Ovary (tissue), 9 donors: ENCODE results near the gene SLC35D3. TPM values are rescaled to one million over a fixed set of nuclear protein-coding genes. Genes with fewer than 3 reads are reported as not detected.

Source experiments
- DNase-seq, 5 donors: peaks; one replicate each; pipeline ENCODE4 v3.0.0-alpha.2; 2019 to 2020
- H3K27ac ChIP-seq, 2 donors: fragments of 200-600 bp; one replicate each; pipeline versions ENCODE4 v1.5.1 to v1.8.0; 2019 to 2022
- H3K27me3 ChIP-seq: fragments of 200-600 bp; one replicate; pipeline ENCODE4 v1.8.0; 2022
- H3K36me3 ChIP-seq: fragments of 200-600 bp; sonication (generic); one replicate; pipeline ENCODE4 v1.5.1; 2019
- H3K4me1 ChIP-seq: one replicate; pipeline ENCODE4 v1.8.1; 2013; ENCODE audit warnings: mild to moderate bottlenecking, moderate library complexity; ENCODE audit not compliant: insufficient read depth
- H3K4me3 ChIP-seq: fragments of 200-600 bp; sonication (generic); one replicate; pipeline ENCODE4 v1.5.1; 2017
- H3K9me3 ChIP-seq, 2 donors: fragments of 200-600 bp in 1 of 2; sonication (generic) in 1 of 2; one replicate each; pipeline versions ENCODE4 v1.5.1 to v1.8.1; 2013 to 2019; ENCODE audit warnings: mild to moderate bottlenecking in 1 of 2, moderate library complexity in 1 of 2
- EP300 ChIP-seq: sonication (generic); formaldehyde crosslinking; IDR thresholded peaks from one replicate; pipeline ENCODE4 v1.6.1; 2017; ENCODE audit warnings: antibody characterized with exemption
- POLR2A ChIP-seq: fragments of 450-650 bp; IDR thresholded peaks from one replicate; pipeline ENCODE4 v1.6.1; 2017; ENCODE audit warnings: antibody characterized with exemption, mild to moderate bottlenecking, moderate library complexity
- WGBS, 3 donors: extraction: QIAGEN DNeasy Blood & Tissue Kit in 1 of 3; methylation state at CpG; one replicate each; pipeline versions ENCODE4 v1.1.5 to v1.1.7; 2013 to 2017; 5-methylcytosine and 5-hydroxymethylcytosine counted together
- intact Hi-C, 4 donors: fragments of 100-400 bp; cut with DNase I; formaldehyde crosslinking; loops; one replicate each; pipeline versions ENCODE4 v1.11.0 to v1.15.1; 2022 to 2023
- polyA plus RNA-seq, 2 donors: library from polyadenylated mRNA; stranded (reverse); fragments of 200-250 nt in 1 of 2; fragments of 350-450 nt in 1 of 2; fragmentation: Illumina TruSeq in 1 of 2; extraction: RNeasy Lipid Tissue Mini Kit (QIAGEN cat#74804) in 1 of 2; gene quantifications; one replicate each; pipeline ENCODE4 v1.2.3, GENCODE V29; 2013 to 2014
- total RNA-seq, 7 donors: library from RNA; depleted of rRNA in 2 of 7; stranded (reverse); fragments of >200 nt in 2 of 7; fragmentation: NEBNext Ultra II Directional in 3 of 7; extraction: Animal tissue kit (Norgen Biotek cat#: 25700) in 3 of 7; gene quantifications; one replicate each; pipeline versions ENCODE4 v1.1.0 to v1.2.4, GENCODE V29; 2016 to 2023
- TF ChIP-seq, protein P1 (sequence below), 3 donors: fragments of 450-650 bp in 2 of 3; fragments of 200-600 bp in 1 of 3; IDR thresholded peaks; one replicate each; pipeline versions ENCODE4 v1.5.1 to v1.8.0; 2016 to 2022; ENCODE audit warnings: antibody characterized with exemption in 3 of 3, mild to moderate bottlenecking in 1 of 3
- donor health status: DM: no; HTN: no; CAD: no; lungs with moderate emphysema.
- donor health status: DM: no; HTN: no; CAD: no.
- donor health status: Bipolar disorder and iron deficiency.
- donor health status: DM: yes; HTN: yes; CAD: no.
- donor health status: DM: no; HTN: no; CAD: no.
- donor health status: DM: yes; HTN: yes; CAD: no.

The SLC35D3 gene
- total and polyA plus RNA-seq, 9 donors = 0.02 TPM; not detected in 8

DNA sequence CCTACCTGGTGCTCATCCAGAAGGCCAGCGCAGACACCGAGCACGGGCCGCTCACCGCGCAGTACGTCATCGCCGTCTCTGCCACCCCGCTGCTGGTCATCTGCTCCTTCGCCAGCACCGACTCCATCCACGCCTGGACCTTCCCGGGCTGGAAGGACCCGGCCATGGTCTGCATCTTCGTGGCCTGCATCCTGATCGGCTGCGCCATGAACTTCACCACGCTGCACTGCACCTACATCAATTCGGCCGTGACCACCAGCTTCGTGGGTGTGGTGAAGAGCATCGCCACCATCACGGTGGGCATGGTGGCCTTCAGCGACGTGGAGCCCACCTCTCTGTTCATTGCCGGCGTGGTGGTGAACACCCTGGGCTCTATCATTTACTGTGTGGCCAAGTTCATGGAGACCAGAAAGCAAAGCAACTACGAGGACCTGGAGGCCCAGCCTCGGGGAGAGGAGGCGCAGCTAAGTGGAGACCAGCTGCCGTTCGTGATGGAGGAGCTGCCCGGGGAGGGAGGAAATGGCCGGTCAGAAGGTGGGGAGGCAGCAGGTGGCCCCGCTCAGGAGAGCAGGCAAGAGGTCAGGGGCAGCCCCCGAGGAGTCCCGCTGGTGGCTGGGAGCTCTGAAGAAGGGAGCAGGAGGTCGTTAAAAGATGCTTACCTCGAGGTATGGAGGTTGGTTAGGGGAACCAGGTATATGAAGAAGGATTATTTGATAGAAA lies 2.0 kb downstream of the SLC35D3 start:
- WGBS, 3 donors = 71 to 72% (median 71%) methylated on average over 40 of the region's 40 CpGs
- Histone ChIP-seq H3K27me3 (no peaks in the 10 kb centered on the region), H3K27ac (no peak overlapping the region), H3K36me3 (no peaks in the 10 kb centered on the region), H3K9me3 (peaks cover 0 to 4% of the 10 kb centered on the region in 2 donors), H3K4me3 (no peak overlapping the region), H3K4me1 (peaks cover 5% of the 10 kb centered on the region)
- intact Hi-C loops = no loop called here
- no peak for DNase-seq
- TF ChIP-seq, protein P1, sequence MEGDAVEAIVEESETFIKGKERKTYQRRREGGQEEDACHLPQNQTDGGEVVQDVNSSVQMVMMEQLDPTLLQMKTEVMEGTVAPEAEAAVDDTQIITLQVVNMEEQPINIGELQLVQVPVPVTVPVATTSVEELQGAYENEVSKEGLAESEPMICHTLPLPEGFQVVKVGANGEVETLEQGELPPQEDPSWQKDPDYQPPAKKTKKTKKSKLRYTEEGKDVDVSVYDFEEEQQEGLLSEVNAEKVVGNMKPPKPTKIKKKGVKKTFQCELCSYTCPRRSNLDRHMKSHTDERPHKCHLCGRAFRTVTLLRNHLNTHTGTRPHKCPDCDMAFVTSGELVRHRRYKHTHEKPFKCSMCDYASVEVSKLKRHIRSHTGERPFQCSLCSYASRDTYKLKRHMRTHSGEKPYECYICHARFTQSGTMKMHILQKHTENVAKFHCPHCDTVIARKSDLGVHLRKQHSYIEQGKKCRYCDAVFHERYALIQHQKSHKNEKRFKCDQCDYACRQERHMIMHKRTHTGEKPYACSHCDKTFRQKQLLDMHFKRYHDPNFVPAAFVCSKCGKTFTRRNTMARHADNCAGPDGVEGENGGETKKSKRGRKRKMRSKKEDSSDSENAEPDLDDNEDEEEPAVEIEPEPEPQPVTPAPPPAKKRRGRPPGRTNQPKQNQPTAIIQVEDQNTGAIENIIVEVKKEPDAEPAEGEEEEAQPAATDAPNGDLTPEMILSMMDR (IDR thresholded peaks at IDR 0.05) = no peak
- TF ChIP-seq EP300 = no peak
- TF ChIP-seq POLR2A = no peak

DNA sequence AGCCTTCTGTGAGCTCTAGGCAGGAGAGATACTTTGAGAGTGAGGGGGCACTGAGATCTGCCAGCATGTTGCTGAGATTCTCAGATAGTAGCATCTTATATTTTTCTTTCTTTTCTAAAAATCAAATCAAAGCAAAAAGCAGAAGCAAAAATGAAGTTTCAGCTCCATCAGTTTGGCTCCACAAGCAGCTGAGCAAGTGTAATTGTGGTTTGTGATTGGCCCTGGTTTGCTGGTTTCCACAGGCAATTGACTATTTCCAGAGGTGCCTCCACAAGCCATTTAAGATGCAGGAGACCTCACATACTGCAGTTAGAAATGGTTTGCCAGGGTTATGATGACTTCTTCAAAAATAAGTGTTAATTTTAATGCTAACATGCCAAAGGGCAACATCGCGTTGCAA lies 4.3 kb downstream of the SLC35D3 start:
- intact Hi-C loops = no loop called here
- no peaks in the 10 kb centered on the region for H3K36me3 ChIP-seq
- WGBS, 3 donors = 66 to 90% (median 89%) methylated on average over 2 of the region's 2 CpGs
- TF ChIP-seq, protein P1 (IDR thresholded peaks at IDR 0.05) = no peak
- no peak for TF ChIP-seq POLR2A
- H3K4me1 ChIP-seq = peaks cover 3% of the 10 kb centered on the region
- H3K27ac ChIP-seq = no peak overlapping the region
- peaks cover 0 to 4% of the 10 kb centered on the region in 2 donors for H3K9me3 ChIP-seq
- DNase-seq = no peak
- H3K27me3 ChIP-seq = no peaks in the 10 kb centered on the region
- no peak overlapping the region for H3K4me3 ChIP-seq

DNA sequence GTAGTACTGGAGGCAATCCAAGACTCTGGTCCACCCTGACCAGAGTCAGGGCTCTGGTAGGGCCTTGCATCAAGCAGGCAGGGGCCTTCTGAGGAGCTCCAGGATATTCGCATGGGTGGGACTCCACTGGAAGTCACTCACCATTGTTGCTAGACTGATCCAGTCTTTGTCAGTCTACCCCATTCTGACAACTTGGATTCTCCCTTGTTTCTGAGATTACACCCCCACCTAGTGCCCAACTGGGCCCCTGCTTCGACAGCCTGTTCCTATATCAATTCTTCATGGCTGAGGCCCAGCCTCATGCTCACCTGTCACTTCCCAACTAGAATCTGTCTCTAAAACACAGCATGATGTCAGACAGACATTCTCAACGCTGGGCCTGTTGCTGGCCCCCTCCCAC lies 5.2 kb downstream of the SLC35D3 start:
- no peak overlapping the region for H3K4me3 ChIP-seq
- no peak overlapping the region for H3K27ac ChIP-seq
- peaks cover 3% of the 10 kb centered on the region for H3K4me1 ChIP-seq
- H3K27me3 ChIP-seq = no peaks in the 10 kb centered on the region
- no peaks in the 10 kb centered on the region for H3K36me3 ChIP-seq
- peaks cover 0 to 4% of the 10 kb centered on the region in 2 donors for H3K9me3 ChIP-seq
- TF ChIP-seq, protein P1 (IDR thresholded peaks at IDR 0.05) = no peak
- TF ChIP-seq EP300 (no peak), POLR2A (no peak)
- WGBS, 3 donors = 75 to 82% (median 81%) methylated on average over 3 of the region's 3 CpGs
- intact Hi-C loops = no loop called here
- DNase-seq = no peak

DNA sequence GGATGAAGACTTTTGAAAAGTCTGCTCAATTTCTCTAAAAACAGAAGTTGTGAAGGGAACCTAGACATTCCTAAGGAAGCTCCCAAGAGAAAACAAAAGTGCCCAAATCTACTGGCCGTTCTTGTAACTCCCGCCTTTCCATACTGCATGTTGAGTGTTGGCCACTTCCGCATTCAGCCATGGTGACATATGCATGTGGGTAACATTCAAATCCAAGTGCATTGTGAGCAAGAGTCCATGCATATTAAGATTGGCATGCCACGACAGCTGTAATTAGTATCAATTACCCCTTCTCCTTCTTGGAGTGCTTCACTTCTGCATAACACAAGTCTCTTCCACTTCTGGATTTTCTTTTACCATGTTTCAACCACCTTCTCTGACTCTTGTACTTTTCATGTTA lies 8.4 kb downstream of the SLC35D3 start:
- TF ChIP-seq, protein P1 (IDR thresholded peaks at IDR 0.05) = no peak
- TF ChIP-seq POLR2A = no peak
- no peak for TF ChIP-seq EP300
- no peaks in the 10 kb centered on the region for H3K27me3 ChIP-seq
- H3K4me1 ChIP-seq = no peaks in the 10 kb centered on the region
- H3K9me3 ChIP-seq = no peaks in the 10 kb centered on the region
- H3K36me3 ChIP-seq = no peaks in the 10 kb centered on the region
- 87 to 90% (median 90%) methylated on average over 4 of the region's 4 CpGs for WGBS, 3 donors
- intact Hi-C loops = no loop called here
- no peak for DNase-seq
- H3K4me3 ChIP-seq = no peak overlapping the region
- H3K27ac ChIP-seq = no peak overlapping the region
